NCI-H2081 (cell line): ENCODE measurements around the gene TET2.
"Not testable (repeated sequence)": the region's sequence is repeated elsewhere in the genome, so short reads cannot be mapped to it uniquely, and the experiment has no call there.

ENCODE experiments used
- DNase-seq, 2 experiments: peaks; one replicate each; lab custom pipeline; 2025; lab: John Stamatoyannopoulos, UW

TET2 gene

GRCh38 chr4:105288121-105288520 is 141.4 kb downstream of the TET2 start:
- no peak for DNase-seq

DNA sequence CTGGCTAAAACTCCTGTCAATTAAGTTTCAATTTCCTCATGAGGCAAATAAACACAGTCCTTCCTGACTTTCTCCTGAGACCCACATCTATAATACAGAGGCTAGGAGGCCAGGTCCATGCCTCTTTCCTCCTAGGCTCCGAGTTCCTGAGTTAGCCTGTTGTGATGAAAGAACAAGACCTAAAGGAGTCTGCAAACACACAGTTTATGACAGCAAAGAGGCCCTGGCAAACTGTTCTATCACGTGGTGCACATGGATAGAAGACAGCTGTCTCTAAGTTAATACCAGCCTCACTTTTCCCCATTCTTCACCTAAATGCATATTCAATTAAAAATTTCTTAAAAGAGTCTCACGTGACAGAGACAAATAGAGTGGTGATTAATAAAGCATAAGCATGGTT is 145.2 kb downstream of the TET2 start:
- no peak for DNase-seq

GRCh38 chr4:105293360-105293759 is 146.7 kb downstream of the TET2 start:
- no peak for DNase-seq

DNA sequence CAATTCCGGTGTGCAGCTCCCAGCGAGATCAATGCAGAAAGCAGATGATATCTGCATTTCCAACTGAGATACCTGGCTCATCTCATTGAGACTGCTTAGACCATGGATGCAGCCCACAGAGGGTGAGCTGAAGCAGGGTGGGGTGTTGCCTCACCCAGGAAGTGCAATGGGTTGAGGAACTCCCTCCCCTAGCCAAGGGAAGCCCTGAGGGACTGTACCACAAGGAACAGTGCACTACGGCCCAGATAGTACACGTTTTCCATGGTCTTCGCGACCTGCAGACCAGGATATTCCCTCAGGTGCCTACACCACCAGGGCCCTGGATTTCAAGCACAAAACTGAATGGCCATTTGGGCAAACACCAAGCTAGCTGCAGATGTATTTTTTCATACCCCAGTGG is 150.0 kb downstream of the TET2 start:
- no peak for DNase-seq

GRCh38 chr4:105299027-105299426 is 152.4 kb downstream of the TET2 start:
- not testable (repeated sequence) for DNase-seq

DNA sequence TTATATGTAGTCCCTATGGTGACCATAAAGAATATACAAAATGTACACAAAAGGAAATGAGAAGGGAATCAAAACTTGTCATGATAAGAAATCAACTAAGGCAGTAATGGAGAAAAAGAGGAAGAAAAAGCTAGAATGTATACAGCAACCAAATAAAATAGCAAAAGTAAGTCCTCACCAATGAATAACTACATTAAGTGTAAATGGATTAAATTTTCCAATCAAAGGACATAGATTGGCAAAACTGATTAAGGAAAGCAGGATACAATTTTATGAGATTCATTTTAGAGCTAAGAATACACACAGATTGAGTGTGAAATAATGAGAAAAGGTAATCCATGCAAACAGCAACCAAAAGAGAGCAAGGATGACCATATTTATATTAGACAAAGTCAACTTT is 157.4 kb downstream of the TET2 start:
- DNase-seq: no peak

- no peak for DNase-seq
Measured at GRCh38 chr4:105305019-105305836, 158.6 kb downstream of the TET2 start.

GRCh38 chr4:105306158-105306781 is 159.6 kb downstream of the TET2 start:
- DNase-seq: no peak

GRCh38 chr4:105306820-105307219 is 160.1 kb downstream of the TET2 start:
- no peak for DNase-seq

GRCh38 chr4:105318486-105318885 is 171.8 kb downstream of the TET2 start:
- DNase-seq: no peak

GRCh38 chr4:105327222-105327621 is 180.5 kb downstream of the TET2 start:
- DNase-seq: no peak

GRCh38 chr4:105327956-105328355 is 181.3 kb downstream of the TET2 start:
- DNase-seq: no peak

DNA sequence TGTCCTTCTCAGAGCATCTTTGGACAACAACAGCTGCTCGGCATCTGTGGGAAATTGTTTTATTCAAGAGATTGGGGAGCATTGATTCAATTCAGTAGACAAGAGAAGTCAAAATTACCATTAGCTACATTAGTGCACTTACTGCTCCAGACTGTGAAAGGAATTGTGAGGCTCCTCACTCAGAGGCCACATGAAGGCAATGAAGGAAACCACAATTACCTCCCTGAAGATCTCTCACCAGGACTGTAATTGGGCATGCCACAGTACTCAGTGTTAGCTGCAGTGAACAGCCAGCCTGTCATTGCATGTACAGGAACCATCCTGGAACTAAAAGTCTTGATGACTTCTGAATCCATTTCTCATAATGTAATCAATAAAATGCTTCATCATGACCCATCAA is 182.4 kb downstream of the TET2 start:
- no peak for DNase-seq
